SU-DHL-6 (cell line): ENCODE results near the gene ACOX3.

Experiments
- CTCF ChIP-seq: fragments of 200-600 bp; sonication (generic); IDR thresholded peaks from one replicate; pipeline ENCODE4 v1.5.1; 2017; ENCODE audit warnings: antibody characterized with exemption, mild to moderate bottlenecking, low read length, moderate library complexity; ENCODE audit not compliant: insufficient read depth, poor library complexity, severe bottlenecking
- EZH2phosphoT487 ChIP-seq: fragments of 200-600 bp; sonication (generic), shearing (Covaris generic); conservative IDR thresholded peaks from 2 replicates; pipeline ENCODE4 v1.6.1; 2018; ENCODE audit warnings: mild to moderate bottlenecking, antibody characterized with exemption, low read length, moderate library complexity, mixed read lengths

GRCh38 chr4:8437281-8437680 lies 3.2 kb downstream of the ACOX3 start:
- no peak for TF ChIP-seq CTCF
- no peak for TF ChIP-seq EZH2phosphoT487
